Stimulated activated CD8-positive, alpha-beta memory T cell treated with anti-CD3 and anti-CD28 coated beads, Interleukin-7, amount 100 ng/mL, for 48 hours (primary cell): Measurements from ENCODE around the gene ELFN1.

ENCODE experiments used
- DNase-seq, 2 donors: peaks; one replicate each; pipeline ENCODE4 v3.0.0-alpha.2; 2020; ENCODE audit warnings: low read depth in 1 of 2; ENCODE audit errors: extremely low read depth in 1 of 2

Gene ELFN1

DNA sequence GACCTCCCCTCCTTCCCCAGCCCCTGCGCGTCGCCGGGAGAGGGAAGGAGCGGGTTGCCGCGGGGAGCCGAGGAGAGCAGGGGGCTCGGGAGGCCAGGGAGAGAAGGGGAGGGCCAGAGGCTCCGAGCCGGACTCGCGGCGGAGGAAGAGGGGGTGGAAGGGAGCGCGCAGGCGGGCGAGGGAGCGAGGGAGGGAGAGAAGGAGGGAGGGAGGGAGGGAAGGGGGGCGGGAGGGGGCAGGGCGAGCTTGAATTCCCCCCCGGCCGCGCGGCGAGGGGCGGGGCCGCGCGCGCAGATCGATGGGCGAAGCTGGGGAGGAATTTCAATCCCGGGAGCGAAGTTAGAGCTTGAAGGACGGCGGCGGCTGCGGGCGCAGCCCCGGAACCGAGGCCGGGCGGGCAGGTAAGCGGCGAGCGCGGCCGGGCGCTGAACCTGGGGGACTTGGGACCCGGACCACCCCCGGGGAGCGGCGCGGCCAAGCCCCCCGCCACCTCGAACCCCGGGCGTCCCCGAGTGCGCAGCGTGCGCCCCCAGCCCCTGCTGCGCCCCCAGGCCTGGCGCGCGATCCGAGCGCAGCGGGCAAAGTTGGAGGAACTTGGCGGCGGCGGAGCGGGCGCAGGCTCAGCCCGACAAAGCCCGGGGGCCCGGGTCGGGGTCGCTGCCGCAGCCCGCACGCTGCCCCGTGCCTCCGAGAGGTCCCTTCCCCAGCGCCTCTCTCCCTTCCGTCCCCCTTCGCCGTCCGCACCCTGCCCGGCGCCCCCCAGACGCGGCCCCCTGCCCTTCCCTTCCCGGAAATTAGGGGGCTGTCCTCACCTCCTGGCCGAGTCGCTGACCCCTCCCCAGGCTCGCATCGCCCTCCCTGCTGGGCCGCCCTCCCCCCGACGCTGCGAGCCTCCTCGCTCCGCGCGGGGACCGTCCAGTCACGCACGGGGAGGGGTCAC, at the start of gene ELFN1:
Gene ELFN1, plus strand, starts transcription at position 324 of the 940 bp plus-strand sequence. CDS start 74,320 bp downstream, outside the sequence.
- no peak for DNase-seq

DNA sequence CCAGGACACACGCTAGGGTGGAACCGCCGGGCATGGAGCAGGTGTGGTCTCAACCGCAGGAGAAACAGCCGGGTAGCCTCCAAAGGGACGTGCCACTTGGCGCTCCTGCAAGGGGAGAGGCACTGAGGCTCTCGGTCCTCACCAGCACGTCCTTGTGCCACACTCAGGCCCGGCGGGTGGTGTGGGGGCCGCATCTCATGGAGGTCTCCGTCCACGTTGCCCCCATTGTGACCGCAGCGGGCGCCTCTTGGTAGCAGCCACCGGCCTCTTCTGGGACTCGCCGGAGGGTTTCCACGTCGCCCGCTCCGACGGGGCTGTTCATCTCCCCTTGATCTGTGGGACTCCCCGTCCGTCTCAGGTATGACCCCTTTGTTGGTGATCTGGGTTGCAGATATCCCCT, 49.2 kb upstream of the ELFN1 start:
- no peak for DNase-seq

DNA sequence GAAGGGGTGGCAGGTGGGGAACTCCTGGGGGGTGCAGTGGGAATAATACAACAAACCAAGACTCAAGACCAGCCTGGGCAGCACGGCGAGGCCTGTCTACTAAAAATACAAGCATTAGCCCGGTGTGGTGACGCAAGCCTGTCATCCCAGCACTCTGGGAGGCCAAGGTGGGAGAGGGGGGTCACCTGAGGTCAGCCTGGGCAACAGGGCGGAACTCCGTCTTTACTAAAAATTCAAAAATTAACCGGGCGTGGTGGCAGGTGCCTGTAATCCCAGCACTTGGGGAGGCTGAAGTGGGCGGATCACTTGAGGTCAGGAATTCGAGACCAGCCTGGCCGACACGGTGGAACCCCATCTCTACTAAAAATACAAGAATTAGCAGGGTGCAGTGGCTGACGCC, 48.4 kb upstream of the ELFN1 start:
- no peak for DNase-seq

DNA sequence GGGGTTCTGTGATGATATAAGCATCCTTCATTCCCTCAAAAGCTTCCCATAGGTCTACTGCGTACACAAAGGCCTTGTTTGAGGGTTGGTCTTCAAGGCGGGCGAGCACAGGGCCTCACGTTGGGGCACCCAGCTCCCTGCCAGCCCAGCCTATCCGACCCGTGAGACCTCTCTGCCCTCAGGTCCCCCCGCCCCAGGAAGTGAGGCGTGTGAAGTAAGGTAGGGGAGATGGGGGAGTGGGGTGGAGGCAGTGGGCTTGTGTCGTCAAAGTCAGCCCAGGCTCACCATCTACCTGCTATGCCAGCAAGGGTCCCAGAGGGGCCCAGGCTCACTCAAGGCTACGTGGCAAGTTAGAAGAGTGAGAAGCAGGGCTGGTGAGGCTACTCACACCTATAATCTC, 47.6 kb upstream of the ELFN1 start:
- DNase-seq = no peak

DNA sequence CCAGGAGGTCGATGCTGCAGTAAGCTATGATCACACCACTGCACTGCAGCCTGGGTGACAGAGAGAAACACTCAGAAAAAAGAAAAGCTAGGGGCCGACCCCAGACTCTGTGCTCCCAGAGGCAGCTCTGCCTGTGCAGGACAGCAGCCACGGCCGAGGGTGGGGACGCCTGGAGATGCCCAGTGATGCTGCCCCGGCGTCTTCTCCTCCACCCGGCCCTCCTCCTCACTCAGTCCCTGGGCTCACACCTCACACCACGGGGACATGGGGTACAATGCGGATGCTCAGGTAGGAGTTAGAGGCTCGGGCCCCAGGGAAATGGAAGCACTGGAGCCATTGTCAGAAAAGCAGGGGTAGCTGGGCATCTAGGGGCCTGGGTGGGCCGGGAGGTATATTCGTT, 46.3 kb upstream of the ELFN1 start:
- no peak for DNase-seq

DNA sequence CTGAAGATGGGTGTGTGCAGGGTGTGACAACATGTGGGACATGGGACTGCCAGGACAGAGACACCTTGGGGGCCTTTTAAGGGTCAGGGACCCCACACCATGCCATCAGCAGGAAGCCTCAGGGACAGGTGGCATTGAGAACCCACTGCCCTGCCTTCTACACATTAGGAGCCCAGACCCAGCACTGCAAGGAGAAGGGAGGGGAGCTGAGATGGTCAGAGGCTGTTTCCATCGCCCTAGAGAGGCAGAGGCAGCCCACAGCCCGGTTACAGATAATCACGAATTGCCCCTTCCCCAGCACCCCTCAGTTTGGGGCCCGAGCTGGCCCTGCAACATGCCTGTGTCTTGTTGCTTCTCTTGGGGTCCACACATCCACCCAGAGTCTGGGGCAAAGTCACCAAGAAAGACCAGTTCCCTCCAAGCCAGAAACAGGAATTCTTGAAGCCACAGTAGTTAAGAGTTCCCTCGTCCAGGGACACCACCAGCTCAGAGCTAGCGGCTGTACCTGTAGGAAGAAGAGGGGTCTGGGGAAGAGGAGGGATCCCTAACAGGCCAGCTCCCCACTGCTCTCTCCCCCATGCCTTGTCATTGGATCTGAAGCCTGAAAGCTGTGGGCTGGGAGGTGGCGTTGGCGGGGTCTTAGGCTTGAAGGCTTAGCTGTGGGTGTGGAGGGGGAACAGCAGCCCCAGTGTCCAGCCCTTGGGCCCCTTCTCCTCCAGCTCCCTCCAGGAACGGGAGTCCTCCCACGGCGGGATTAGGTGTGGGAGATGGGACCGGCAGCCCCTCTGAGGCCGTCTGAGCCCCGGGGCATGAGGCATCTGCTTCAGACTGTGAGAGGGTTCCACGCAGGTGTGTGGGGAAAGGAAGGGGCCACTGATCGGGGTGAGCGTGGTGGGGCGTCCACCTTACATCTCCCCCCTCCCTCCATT, 44.8 kb upstream of the ELFN1 start:
- DNase-seq = no peak

DNA sequence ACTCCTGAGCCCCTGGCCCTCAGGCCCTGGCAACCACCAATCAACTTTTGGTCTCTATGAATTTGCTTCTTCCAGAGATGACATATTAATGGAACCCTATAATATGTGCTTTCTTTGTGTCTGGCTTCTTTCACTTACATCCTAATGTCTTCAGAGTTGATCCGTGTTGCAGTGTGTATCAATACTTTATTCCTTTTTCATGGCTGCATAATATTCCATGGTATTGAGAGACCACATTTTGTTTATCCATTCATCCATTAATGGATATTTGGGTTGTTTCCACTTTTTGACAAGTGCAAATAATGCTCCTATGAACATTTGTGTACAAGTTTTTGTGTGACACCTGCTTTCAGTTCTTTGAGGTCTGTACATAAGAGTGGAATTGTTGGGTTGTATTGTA, 43.3 kb upstream of the ELFN1 start:
- no peak for DNase-seq

DNA sequence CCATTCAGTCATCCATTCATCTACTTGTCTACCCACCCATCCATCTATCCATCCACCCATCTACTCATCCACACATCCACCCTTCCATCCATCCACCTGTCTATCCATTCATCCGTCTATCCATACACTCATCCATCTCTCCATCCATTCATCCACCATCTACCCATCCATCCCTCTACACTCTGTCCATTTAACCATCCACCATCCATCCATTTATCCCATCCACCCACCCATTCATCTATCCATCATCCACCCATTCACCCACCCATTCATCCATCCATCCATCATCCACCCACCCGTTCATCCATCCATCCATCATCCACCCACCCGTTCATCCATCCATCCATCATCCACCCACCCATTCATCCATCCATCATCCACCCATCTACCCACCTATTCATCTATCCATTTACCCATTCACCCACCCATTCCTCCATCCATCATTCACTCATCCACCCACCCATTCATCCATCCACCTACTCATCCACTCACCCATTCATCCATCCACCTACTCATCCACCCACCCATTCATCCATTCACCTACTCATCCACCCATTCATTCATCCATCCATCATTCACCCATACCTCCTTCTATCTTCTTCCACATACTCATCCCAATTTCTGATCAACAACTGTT, 39.3 kb upstream of the ELFN1 start:
- no peak for DNase-seq

DNA sequence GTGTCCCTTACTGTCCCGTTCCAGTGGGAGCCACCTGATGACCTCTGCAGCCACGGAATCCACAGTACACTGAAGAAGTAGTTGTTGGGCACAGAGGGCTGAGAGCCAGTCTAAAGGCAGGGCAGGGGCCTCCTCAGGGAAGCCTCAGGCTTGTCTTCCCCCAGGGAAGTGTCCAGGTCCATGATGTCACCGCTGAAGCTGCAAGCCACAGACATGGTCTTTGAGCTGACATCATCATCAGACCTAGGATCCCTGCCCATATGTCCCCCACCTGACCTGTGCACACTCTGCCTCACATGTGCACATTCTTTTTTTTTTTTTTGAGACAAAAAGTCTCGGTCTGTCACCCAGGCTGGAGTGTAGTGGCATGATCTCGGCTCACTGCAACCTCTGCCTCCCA, 38.4 kb upstream of the ELFN1 start:
- DNase-seq = no peak

DNA sequence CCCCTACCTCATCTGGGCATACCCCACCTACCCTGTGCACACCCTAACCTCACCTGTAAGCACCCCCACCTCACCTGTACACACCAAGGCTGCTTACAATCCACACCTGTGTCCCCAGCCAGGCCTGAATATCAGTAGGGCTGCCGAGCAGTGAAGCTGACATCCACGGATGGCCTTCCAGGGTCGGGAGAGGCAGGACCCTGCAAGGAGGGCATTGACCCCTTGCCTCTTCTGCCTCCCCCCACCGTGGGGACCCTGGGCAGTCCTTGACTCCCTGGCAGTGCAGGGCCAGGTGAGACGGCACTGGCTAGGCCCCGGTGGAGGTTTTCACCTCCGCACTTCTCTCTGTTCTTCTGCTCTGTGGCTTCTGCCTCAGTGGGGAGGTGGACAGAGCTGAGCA, 37.6 kb upstream of the ELFN1 start:
- no peak for DNase-seq

DNA sequence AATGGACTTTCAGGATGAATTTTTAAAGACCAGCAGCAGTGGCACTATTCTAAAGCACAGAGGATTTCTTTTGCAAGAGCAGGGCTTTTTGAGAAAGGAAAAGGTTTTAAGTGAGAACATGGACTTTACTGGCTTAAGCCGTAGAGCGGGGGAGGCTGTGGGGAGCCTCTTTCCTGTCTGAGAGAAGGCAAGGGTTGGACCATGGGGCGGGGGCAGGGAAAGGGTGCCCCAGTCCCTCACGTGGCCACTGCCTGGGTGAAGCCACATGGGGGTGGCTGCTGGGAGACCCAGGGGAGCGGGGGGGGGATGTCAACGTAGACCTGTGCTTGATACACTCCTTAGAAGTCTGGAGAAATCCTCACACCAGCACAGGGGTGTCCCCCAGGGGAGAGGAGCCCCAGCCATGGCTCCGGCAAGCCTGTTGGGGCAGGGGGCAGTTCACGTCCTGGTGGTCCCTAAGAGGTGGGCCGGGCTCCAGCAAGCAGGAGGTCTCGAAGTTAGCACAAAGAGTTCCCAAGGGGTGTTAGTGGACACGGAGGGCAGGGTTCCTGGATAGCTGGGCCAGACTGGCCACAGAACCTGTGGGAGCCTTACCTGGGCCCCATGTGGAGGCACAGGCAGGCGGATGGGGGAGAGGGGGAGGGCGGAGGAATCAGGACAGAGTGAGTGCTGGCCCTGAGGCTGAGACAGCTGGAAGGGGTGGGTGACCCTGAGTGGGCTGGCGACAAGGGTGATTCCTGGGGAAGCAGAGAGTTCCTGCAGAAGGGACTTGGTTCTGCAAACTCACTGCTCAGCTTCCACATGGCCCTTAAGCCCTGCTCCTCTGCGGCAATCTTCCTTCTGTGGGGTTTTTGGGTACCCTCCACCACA, 36.9 kb upstream of the ELFN1 start:
- no peak for DNase-seq

DNA sequence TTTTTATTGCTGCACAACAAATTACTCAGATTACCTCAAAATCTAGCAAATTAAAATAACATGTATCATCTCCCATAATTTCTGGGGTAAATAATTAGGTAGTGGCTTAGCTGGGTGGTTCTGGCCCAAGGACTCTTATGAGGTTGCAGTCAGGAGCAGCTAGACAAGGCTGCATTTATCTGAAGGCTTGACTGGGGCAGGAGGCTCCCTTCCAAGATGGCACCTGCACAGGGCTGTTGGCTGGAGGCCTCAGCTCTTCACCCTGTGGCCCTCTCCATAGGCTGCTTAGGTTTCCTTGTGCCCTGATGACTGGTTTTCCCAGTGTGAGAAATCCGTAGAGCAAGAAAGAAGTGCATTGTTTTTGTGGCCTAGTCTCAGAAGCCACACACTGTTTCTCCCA, 34.7 kb upstream of the ELFN1 start:
- DNase-seq = no peak

DNA sequence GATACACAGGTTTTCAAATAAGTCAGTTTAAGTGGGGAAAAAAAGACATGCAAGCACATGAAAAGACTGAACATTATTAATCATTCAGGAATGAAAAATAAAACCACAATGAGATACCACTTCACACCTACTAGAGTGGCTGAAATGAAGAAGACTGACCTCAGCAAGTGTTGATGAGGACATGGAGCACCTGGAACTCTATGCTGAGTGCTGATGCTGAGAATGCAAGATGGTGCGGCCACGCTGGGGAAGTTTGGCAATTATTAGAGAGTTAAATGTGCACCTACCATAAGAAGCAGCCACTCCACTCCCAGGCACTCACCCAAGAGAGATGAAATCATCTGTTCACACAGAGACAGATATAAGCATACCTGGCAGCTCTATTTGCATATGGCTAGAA, 32.9 kb upstream of the ELFN1 start:
- DNase-seq = no peak

DNA sequence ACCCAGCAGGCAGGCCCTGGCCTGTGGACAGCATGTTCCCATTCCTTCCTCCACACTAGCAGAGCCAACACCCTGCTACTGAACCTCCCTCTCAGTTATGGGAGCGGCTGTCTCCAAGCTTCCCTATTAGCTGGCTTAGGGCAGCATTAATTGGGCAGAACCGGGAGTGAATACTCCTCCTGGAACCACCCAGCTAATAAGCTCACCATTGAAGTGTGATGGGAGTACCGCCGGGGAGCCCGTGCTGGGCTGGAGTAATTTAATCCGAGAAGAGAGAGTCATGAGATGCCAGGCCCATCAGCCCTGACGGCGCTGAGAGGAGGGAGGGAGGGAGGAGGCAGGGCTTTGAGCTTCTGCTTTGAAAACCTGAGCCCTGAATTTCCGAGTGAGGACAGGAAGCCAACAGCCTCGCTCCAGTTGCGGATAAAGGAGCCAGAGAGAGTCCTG, 31.8 kb upstream of the ELFN1 start:
- DNase-seq = no peak

DNA sequence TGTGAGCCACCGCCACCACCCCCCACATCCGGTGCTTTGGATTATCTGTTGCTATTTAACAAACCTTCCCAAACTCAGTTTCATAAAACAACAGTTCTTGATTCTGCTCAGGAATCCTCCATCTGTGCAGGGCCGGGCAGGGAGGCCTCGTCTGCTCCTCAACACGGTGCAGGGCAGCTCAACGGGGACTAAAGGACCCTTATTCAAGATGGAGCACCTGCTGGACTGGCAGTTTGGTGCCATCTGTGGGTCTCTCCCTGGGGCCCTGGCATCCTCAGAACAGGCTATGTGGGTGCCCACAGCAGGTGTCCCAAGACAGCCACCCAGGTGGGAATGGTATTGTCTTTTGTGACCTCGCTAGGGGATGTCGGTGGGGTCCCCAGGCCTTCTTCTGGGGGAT, 31.0 kb upstream of the ELFN1 start:
- DNase-seq = no peak

DNA sequence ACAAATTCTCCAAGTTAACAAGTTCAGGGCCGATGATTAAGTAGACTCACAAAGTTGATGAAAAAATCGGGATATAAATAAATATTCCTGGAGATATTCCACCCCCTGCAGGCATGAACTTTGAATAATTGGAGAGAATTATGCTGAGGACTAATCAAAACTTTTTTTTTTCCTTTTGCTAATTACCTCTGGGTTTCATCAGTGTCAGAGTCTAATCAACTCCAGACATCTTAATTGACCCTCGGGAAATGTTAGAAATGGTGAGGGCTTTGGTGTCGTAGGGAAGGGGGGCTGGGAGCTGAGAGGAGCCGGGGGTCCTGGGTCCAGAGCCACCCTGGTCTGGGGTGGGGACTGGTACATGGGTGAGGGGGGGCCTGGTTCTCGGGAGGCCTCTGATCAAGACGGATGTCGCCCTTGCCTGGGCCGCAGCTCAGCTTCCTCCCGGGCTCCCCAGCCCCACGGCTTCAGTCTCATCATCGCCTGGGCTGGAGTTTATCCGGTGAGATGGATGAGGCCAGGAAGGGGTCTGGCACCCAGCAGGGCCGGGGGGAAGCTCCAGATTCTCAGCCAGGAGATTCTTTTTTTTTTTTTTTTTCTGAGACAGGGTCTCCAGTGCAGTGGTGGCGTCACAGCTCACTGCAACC, 30.4 kb upstream of the ELFN1 start:
- no peak for DNase-seq

DNA sequence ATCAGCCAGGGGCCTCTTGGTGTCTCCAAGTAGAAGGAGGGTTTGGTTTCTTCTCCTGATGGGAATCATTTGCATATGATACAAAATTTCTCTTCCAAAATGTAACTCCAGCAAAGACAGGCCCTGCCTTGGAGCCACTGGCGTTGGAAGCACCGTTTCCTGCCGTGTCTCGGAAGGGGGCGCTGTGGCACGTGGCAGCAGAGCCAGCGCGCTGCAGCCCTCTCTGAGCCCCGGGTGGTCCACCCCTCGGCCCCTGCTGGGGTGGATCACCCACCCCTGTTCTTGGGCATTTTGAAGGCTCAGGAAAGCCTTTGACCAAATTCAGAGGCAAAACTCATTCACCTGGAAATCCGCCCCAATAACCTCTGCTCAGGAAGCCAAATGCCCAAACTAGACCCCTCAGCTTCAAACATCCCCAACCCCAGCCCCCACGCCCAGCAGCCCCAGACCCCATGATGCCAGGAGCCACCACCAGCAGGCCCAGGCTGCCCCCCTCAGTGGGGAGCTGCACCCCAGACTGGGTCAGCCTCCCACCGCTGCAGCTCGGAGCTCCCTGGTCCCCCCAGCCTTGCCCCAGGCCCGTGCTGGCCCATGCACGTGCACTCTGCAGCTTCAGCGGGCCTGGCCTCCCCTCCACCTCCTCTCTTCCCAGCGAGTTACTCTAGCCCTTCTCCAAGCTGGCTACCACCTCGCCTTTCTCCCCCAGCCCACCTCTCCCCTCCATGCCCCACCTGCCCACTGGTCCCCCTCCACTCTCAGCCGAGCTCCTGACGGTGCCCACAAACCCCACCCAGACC, 29.5 kb upstream of the ELFN1 start:
- DNase-seq = no peak

DNA sequence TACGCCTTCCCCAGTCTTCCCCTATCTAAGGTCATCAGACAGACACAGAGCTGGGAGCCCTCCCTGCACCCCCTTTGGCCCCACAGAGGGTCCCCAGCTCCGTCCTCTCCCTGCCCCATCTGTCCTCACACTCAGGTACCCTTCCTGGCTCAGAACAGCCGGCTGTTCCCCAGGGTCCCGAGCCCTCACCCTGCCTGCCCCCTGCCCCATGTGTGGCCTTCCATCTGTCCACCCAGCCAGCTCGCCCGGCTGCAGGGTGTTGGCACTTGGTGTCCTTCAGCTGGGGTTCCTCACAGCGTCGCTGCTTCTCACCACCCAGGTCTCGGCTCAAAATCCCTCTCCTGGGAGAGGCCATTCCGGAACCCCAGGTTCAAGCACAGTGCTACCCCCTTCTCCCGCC, 28.9 kb upstream of the ELFN1 start:
- DNase-seq = no peak

DNA sequence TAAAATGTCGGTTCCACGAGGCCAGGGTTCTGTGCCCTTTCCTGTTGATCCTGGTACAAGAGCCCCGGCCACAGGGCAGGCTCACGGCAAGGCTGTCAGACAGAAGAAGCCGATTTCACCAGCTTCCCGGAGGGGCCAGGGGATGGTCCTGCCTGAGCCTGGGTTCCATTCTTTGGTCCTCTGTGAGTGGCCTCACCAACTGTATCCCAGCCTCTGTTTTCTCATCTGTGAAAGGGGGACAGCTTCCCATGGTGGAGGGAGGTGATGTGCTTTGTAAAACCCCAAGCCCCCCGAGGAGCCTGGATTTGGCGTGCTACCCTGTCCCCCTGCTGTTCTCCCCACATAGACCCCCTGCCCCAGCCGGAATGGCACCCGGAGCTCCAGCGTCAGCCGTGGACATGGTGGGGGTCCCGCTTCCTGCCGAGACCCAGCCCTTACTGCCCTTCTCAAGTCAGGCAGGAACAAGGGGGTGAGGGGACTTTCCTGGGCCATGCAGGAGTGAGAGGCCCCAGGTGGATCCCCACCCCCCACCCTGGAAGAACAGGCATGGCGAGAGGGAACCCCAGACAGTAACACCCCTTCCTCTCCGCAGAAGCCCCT, 28.3 kb upstream of the ELFN1 start:
- no peak for DNase-seq
